K562 (cell line): ENCODE data around the gene TNFRSF18. TPM values are rescaled to one million over a fixed set of nuclear protein-coding genes. Genes with fewer than 3 reads are reported as not detected.

Experiments
- BRF1 ChIP-seq: IDR thresholded peaks from 3 replicates; pipeline ENCODE4 v1.6.1; 2011; ENCODE audit warnings: borderline replicate concordance, mild to moderate bottlenecking; ENCODE audit not compliant: insufficient read length; ENCODE audit errors: extremely low read depth
- CSDE1 ChIP-seq, 2 experiments: fragments of 450-650 bp; IDR thresholded peaks; 2 replicates each; pipeline ENCODE4 v1.6.1; 2016; ENCODE audit warnings: mild to moderate bottlenecking in 1 of 2
- HMGN3 ChIP-seq: IDR thresholded peaks from 2 replicates; pipeline ENCODE4 v1.6.1; 2011; ENCODE audit warnings: borderline replicate concordance, low read depth, mild to moderate bottlenecking, mixed read lengths, low read length; ENCODE audit not compliant: insufficient read length; ENCODE audit errors: extremely low read depth
- HNRNPLL ChIP-seq: fragments of 200-400 bp; formaldehyde crosslinking; IDR thresholded peaks from 2 replicates; pipeline ENCODE4 v1.6.1; 2017; ENCODE audit warnings: low read length, low read depth, mild to moderate bottlenecking; ENCODE audit not compliant: poor library complexity, severe bottlenecking
- JUN ChIP-seq, 2 experiments: sonication (generic) in 1 of 2; formaldehyde crosslinking in 1 of 2; IDR thresholded peaks; 2 replicates each; pipeline versions ENCODE4 v1.6.1 to v1.8.0; 2012 to 2022; ENCODE audit warnings: borderline replicate concordance in 2 of 2, mild to moderate bottlenecking in 2 of 2, improper control_type of control experiment in 1 of 2, low read depth in 1 of 2, low read length in 1 of 2, missing genetic modification reagents in 1 of 2
- MECOM ChIP-seq: fragments of 250-450 bp; sonication (Bioruptor Pico); IDR thresholded peaks from 2 replicates; pipeline ENCODE4 v1.8.0; 2022; ENCODE audit warnings: inconsistent platforms
- NFYB ChIP-seq: IDR thresholded peaks from 2 replicates; pipeline ENCODE4 v1.6.1; 2011; ENCODE audit warnings: mild to moderate bottlenecking, moderate library complexity; ENCODE audit not compliant: insufficient read length; ENCODE audit errors: extremely low read depth
- PYGO2 ChIP-seq: fragments of 450-650 bp; IDR thresholded peaks from 2 replicates; pipeline ENCODE4 v1.6.1; 2016; ENCODE audit warnings: mild to moderate bottlenecking, missing genetic modification characterization, moderate library complexity, missing compliant biosample characterization
- RBM25 ChIP-seq: fragments of 200-400 bp; formaldehyde crosslinking; IDR thresholded peaks from 2 replicates; pipeline ENCODE4 v1.6.1; 2018; ENCODE audit warnings: low read length, low read depth, moderate library complexity; ENCODE audit not compliant: severe bottlenecking
- REST ChIP-seq, 2 experiments: fragments of 450-650 bp; formaldehyde crosslinking in 1 of 2; IDR thresholded peaks; 2 replicates each; pipeline versions ENCODE4 v1.4.0 to v1.6.1; 2014 to 2020; ENCODE audit warnings: mild to moderate bottlenecking in 2 of 2, borderline replicate concordance in 1 of 2, low read depth in 1 of 2
- SRF ChIP-seq, 2 experiments: fragments of 250-450, 450-650 bp in 1 of 2; sonication (Bioruptor Pico) in 1 of 2; sonication (generic) in 1 of 2; formaldehyde crosslinking; IDR thresholded peaks; 2 replicates each; pipeline versions ENCODE4 v1.5.0 to v1.5.1; 2020 to 2022; ENCODE audit warnings: mild to moderate bottlenecking in 1 of 2, missing genetic modification reagents in 1 of 2
- USF2 ChIP-seq: sonication (generic); formaldehyde crosslinking; IDR thresholded peaks from 2 replicates; pipeline ENCODE4 v1.5.0; 2020; ENCODE audit warnings: missing genetic modification reagents
- ZNF354B ChIP-seq: fragments of 250-450 bp; sonication (Bioruptor Pico); IDR thresholded peaks from 2 replicates; pipeline ENCODE4 v1.4.0; 2020
- ZNF551 ChIP-seq: fragments of 250-450 bp; sonication (Bioruptor Pico); IDR thresholded peaks from 2 replicates; pipeline ENCODE4 v1.5.0; 2021; ENCODE audit warnings: mild to moderate bottlenecking, moderate library complexity
- polyA plus RNA-seq, 8 experiments: library from polyadenylated mRNA; depleted of rRNA in 4 of 8; stranded (reverse) in 5 of 8; unstranded in 3 of 8; fragments of >200 nt; fragmentation: Nextera tagmentation in 2 of 8; fragmentation: Illumina TruSeq in 1 of 8; extraction: Ambion mirVana in 2 of 8; extraction: Trizol in 1 of 8; gene quantifications; 2 replicates each; pipeline versions ENCODE4 v1.2.1 to v1.2.3, GENCODE V29; 2011 to 2014; ENCODE audit warnings: inconsistent platforms in 1 of 8, missing spikeins in 1 of 8
- total RNA-seq, 7 experiments: library from RNA; depleted of rRNA in 6 of 7; stranded (reverse); fragments of >200 nt in 6 of 7; fragmentation: Illumina TruSeq in 2 of 7; extraction: Trizol in 2 of 7; gene quantifications; 2 replicates each; pipeline versions ENCODE4 v1.2.1 to v1.2.3, GENCODE V29; 2011 to 2021; ENCODE audit warnings: low replicate concordance in 1 of 7
- TF ChIP-seq, protein P1 (sequence below): fragments of 200-800 bp; sonication (Bioruptor generic); IDR thresholded peaks from 2 replicates; pipeline ENCODE4 v1.6.1; 2017; ENCODE audit warnings: missing genetic modification characterization, missing compliant biosample characterization

Gene TNFRSF18
- total and polyA plus RNA-seq, 9 of the 15 experiments (the other 6 are each of a cell fraction or from before 2014, with no cell fraction given): 0.24 to 0.27 TPM; not detected in 7

DNA sequence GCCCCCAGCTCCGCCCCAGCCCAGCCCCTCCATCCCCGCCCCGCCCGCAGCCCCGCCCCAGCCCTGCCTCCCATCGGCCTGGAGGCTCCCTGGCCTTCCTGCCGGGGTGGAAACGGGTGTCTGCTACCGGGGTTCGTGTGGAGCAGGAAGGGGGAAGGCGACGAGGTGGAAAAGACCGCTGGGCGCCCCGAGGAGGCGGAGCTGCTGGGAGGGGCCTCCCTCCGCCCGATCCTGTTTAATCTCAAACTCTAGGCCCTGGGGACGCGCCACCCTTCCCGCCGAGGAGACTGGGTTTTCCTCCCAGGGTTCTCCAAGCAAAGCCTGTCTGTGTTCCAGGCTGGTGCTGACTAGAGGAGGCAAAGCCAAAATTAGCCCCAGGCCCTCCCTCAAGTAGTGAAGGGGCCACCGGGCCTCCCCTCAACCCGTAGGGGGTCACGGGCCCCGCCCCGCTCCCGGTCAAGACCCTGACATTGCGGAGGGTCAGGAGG is 48.9 kb downstream of the TNFRSF18 start (continued):
- no peak for TF ChIP-seq REST (IDR thresholded peaks at IDR 0.05; ENCODE audit: borderline replicate concordance)
- TF ChIP-seq REST (CRISPR knock-in tag; IDR thresholded peaks at IDR 0.05; ENCODE audit: low read depth): peak; percentile 77
- TF ChIP-seq USF2: no peak
- 0 out of 4 replicates have a peak, but pooled peaks of 1 of the 2 experiments have one; percentile 21 for TF ChIP-seq SRF (CRISPR knock-in tag; IDR thresholded peaks at IDR 0.05)
- TF ChIP-seq PYGO2 (tag): no peak
- no peak for TF ChIP-seq ZNF354B (CRISPR knock-in tag)
- peak; percentile 43 for TF ChIP-seq HMGN3
- TF ChIP-seq BRF1: no peak
- TF ChIP-seq, protein P1, sequence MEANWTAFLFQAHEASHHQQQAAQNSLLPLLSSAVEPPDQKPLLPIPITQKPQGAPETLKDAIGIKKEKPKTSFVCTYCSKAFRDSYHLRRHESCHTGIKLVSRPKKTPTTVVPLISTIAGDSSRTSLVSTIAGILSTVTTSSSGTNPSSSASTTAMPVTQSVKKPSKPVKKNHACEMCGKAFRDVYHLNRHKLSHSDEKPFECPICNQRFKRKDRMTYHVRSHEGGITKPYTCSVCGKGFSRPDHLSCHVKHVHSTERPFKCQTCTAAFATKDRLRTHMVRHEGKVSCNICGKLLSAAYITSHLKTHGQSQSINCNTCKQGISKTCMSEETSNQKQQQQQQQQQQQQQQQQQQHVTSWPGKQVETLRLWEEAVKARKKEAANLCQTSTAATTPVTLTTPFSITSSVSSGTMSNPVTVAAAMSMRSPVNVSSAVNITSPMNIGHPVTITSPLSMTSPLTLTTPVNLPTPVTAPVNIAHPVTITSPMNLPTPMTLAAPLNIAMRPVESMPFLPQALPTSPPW (CRISPR knock-in tag): peak; percentile 91
- no peak for TF ChIP-seq MECOM (CRISPR knock-in tag)
- no peak for TF ChIP-seq RBM25
- TF ChIP-seq CSDE1 (IDR thresholded peaks at IDR 0.05): no peak
- no peak for TF ChIP-seq HNRNPLL
- no peak for TF ChIP-seq NFYB
- no peak for TF ChIP-seq JUN (IDR thresholded peaks at IDR 0.05; ENCODE audit: borderline replicate concordance, low read depth, low read length)
- TF ChIP-seq JUN (CRISPR knock-in tag; IDR thresholded peaks at IDR 0.05; ENCODE audit: borderline replicate concordance): 0 out of 2 replicates have a peak, but pooled peaks have one; percentile 20
- no peak for TF ChIP-seq ZNF551 (CRISPR knock-in tag)
